ENCODE measurements around the gene NSUN3.
"Not testable (repeated sequence)": the region's sequence is repeated elsewhere in the genome, so short reads cannot be mapped to it uniquely, and the experiment has no call there.

The NSUN3 gene

DNA sequence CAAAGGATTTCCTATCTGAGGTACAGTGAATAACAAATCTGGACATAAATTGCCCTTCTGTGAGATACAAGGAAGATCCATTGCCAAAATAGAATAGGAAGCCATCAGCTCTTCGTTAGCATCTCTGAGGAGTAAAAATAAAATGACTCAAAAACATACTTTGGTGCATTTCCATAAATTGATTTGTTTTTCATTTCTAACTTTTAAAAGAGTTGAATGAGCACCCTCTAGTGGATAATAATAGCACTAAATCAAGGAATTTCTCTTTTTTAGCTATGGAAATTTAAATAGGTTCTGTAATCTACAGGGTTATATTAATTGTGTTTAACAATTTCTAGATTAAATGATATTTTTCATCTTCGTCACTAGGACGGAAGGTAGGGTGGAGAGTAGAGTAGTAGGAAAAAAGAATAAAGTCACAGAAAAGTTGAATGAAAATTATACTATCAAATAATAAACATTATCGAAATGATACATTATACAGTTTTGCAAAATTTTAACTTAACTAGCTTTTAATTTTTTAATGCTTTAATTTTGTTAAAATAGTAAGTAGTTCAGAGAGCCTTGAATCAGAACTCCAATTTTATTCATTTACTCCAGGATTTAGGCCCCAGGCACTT, 6.4 kb downstream of the NSUN3 start:
- DNase-seq (ENCODE audit: low read depth): no peak

GRCh38 chr3:94070341-94070911, 7.6 kb downstream of the NSUN3 start:
- no peak for DNase-seq (ENCODE audit: low read depth)

- DNase-seq (ENCODE audit: low read depth): no peak
Measured at GRCh38 chr3:94071713-94072284, 8.9 kb downstream of the NSUN3 start.

GRCh38 chr3:94076055-94076454, 13.2 kb downstream of the NSUN3 start:
- no peak for DNase-seq (ENCODE audit: low read depth)

- not testable (repeated sequence) for DNase-seq (ENCODE audit: low read depth)
Measured at GRCh38 chr3:94080552-94080951, 17.7 kb downstream of the NSUN3 start.

DNA sequence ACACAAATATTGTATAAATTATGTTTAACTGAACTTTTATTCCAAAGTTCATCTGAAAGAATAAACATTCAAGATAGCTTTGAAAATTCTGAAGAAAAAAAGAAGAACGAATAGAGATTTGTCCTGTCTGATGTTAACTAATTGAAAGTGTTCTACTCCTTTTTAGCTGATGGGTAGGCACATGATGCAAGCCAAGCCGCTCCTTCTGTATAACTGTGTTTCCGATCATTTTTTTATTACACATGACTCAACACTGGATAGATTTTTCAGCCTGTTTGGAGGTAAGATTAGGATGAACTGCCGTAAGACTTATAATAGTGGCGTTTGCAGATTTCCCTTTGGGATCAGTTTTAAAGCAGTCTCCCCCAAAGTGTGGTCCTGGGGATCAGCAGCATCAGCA, 19.0 kb downstream of the NSUN3 start:
- no peak for DNase-seq (ENCODE audit: low read depth)

GRCh38 chr3:94082391-94082937, 19.6 kb downstream of the NSUN3 start:
- DNase-seq (ENCODE audit: low read depth): no peak

DNA sequence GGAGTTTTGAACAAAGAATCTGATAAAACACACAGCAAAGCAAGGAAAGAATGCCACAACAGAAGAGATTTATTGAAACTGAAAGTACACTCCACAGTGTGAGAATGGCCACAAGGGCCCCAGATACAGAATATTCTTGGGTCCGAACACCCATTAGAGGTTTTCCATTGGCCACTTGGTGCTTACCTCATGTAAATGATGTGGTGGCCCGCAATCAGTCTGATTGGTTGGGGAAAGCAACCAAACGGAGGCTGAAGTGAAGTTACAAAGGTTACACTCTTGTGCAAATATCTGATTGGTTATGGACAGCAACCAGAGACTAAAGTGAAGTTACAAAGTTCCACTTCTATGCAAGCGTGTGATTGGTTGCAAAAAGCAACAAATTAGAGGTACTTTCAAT, 20.4 kb downstream of the NSUN3 start:
- no peak for DNase-seq (ENCODE audit: low read depth)

GRCh38 chr3:94089126-94089525, 26.3 kb downstream of the NSUN3 start:
- no peak for DNase-seq (ENCODE audit: low read depth)

- no peak for DNase-seq (ENCODE audit: low read depth)
Measured at GRCh38 chr3:94092086-94092485, 29.2 kb downstream of the NSUN3 start.

- no peak for DNase-seq (ENCODE audit: low read depth)
Measured at GRCh38 chr3:94093151-94093550, 30.3 kb downstream of the NSUN3 start.

- no peak for DNase-seq (ENCODE audit: low read depth)
Measured at GRCh38 chr3:94095111-94095510, 32.2 kb downstream of the NSUN3 start.

DNA sequence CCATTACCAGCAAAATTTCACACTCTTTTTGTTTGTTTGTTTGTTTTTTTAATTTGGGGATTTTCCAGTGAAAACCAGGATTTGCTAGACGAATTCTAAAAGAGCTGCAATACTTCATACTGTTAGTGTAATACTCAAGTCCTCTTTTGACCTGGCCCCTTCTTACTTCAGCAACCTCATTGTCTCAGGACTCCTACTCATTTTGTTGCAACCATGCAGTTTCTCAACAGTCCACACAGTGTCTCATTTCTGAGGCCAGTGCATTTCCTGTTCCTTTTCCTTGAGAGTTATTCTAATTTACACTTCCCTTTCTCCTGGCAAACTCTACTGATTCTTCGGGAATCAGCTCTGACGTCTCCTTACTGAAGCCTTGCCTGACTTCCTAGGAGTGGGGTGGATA, 35.6 kb downstream of the NSUN3 start:
- no peak for DNase-seq (ENCODE audit: low read depth)

- DNase-seq (ENCODE audit: low read depth): no peak
Measured at GRCh38 chr3:94099311-94099710, 36.5 kb downstream of the NSUN3 start.

GRCh38 chr3:94101860-94102259, 39.0 kb downstream of the NSUN3 start:
- no peak for DNase-seq (ENCODE audit: low read depth)

DNA sequence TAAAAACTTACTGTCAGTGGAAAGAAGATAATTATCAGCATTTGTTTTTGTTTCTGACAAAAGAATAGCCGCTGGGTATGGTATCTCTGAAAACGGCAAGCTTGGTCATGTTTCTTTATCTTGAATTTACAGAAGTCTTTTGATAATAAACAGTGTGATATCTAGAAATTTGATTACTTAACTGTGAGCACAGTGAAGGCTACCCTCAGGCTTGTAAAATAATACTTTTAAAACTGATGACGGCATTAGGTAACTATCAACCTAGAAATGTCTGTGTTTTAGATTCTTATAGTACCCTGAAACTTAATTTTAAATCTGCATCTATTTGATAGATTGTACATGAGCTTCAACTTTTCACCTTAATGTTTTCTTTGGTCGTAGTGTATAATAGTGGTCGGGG, 43.4 kb downstream of the NSUN3 start:
- DNase-seq (ENCODE audit: low read depth): no peak

- DNase-seq (ENCODE audit: low read depth): not testable (repeated sequence)
Measured at GRCh38 chr3:94110232-94110631, 47.4 kb downstream of the NSUN3 start.

DNA sequence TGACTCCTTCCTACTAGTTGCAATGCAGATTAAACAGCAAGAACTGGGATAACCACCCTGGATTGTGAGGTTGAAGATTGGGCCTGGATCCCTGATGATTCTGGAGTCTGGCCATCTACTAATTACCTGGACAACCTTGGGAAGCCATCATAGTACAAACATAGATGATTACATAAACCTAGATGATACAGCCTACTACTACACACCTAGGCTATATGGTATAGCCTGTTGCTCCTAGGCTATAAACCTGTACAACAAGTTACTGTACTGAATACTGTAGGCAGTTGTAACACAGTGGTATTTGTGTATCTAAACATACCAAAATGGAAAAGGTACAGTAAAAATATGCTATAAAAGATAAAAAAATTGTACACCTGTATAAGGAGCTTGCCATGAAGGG, 48.0 kb downstream of the NSUN3 start:
- no peak for DNase-seq (ENCODE audit: low read depth)

GRCh38 chr3:94114666-94115065, 51.8 kb downstream of the NSUN3 start:
- DNase-seq (ENCODE audit: low read depth): no peak

DNA sequence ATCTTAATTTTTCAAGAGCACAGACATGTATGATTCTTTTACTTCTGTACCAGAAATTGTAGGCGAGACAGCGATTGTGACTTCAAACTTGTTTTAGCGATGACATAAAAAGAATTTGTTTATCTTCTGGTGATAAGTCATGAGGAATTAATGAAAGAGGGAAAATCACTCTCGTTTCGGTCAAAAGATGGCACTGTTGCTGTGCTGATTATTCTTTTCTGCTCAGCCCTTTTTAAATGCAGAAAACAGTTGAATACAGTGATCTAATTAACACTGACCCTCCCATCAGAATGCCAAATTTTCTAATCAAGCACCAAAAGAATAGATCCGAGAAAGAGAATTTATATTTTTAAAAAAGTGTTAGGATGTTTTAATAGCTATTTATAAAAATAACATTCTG, 52.6 kb downstream of the NSUN3 start:
- DNase-seq (ENCODE audit: low read depth): no peak

- DNase-seq (ENCODE audit: low read depth): no peak
Measured at GRCh38 chr3:94117729-94118128, 54.9 kb downstream of the NSUN3 start.

- DNase-seq (ENCODE audit: low read depth): no peak
Measured at GRCh38 chr3:94118390-94118789, 55.5 kb downstream of the NSUN3 start.

DNA sequence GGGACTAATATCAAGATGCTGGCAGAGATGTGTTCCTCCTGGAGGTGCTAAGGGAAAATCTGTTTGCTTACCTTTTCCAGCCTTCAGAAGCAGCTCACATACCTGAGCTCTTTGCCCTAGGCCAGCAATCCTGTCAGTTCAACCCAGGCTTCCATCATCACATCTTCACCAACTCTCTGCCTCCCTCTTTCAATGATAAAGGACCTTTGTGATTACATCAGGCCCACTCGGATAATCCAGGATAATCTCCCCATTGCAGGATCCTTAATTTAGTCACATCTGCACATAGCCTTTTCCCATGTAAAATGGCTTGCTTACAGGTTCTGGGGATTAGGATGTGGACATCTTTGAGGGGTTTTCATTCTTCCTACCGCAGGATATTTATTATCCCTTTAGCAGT, 58.3 kb downstream of the NSUN3 start:
- no peak for DNase-seq (ENCODE audit: low read depth)

GRCh38 chr3:94127115-94127514, 64.3 kb downstream of the NSUN3 start:
- no peak for DNase-seq (ENCODE audit: low read depth)

All from activated T-helper 1 cell treated with Interleukin-2 at 50 U/mL for 16 hours (primary cell).